Thoracic aorta (tissue), 2 donors: ENCODE results near the gene TAX1BP1. TPM values are rescaled to one million over a fixed set of nuclear protein-coding genes. Genes with fewer than 3 reads are reported as not detected.
"Not testable (repeated sequence)": the region's sequence is repeated elsewhere in the genome, so short reads cannot be mapped to it uniquely, and the experiment has no call there.

Source experiments
- ATAC-seq: fragments of 150-250 bp; one replicate; pipeline ENCODE4 v1.8.0; 2017; ENCODE audit warnings: low read depth; ENCODE audit not compliant: insufficient number of reproducible peaks, low FRiP score
- DNase-seq: peaks from one replicate; pipeline ENCODE4 v3.0.0-alpha.2; 2020; ENCODE audit warnings: low spot score
- H3K27ac ChIP-seq, 2 donors: fragments of 200-600 bp; sonication (generic); 1 replicate in 1 of 2; 2 replicates in 1 of 2; pipeline ENCODE4 v1.5.1; 2016; ENCODE audit warnings: mild to moderate bottlenecking in 2 of 2, moderate library complexity in 2 of 2
- H3K27me3 ChIP-seq: fragments of 200-600 bp; sonication (generic); replicated peaks from 2 replicates; pipeline ENCODE4 v1.6.0; 2016; ENCODE audit warnings: mild to moderate bottlenecking; ENCODE audit not compliant: insufficient read depth
- H3K36me3 ChIP-seq: fragments of 200-600 bp; sonication (generic); one replicate; pipeline ENCODE4 v1.5.1; 2016
- H3K4me1 ChIP-seq, 2 donors: fragments of 200-600 bp; sonication (generic); 1 replicate in 1 of 2; 2 replicates in 1 of 2; pipeline versions ENCODE4 v1.5.1 to v1.6.0; 2016; ENCODE audit warnings: low read depth in 2 of 2, mild to moderate bottlenecking in 1 of 2; ENCODE audit not compliant: control insufficient read depth in 1 of 2
- H3K4me3 ChIP-seq: fragments of 200-600 bp; sonication (generic); 2 replicates; pipeline ENCODE4 v1.5.1; 2016; ENCODE audit warnings: mild to moderate bottlenecking
- H3K9me3 ChIP-seq: fragments of 200-600 bp; sonication (generic); 2 replicates; pipeline ENCODE4 v1.5.1; 2016
- total RNA-seq, 2 donors: library from RNA; depleted of rRNA; stranded (reverse); fragments of >200 nt; gene quantifications; one replicate each; pipeline versions ENCODE4 v1.1.0 to v1.2.3, GENCODE V29; 2016
- TF ChIP-seq, protein P1 (sequence below): fragments of 200-600 bp; sonication (generic); IDR thresholded peaks from one replicate; pipeline ENCODE4 v1.5.1; 2019; ENCODE audit warnings: antibody characterized with exemption

Gene TAX1BP1
- total RNA-seq, 2 donors from 2014 or later = 91.4 to 120 TPM

DNA sequence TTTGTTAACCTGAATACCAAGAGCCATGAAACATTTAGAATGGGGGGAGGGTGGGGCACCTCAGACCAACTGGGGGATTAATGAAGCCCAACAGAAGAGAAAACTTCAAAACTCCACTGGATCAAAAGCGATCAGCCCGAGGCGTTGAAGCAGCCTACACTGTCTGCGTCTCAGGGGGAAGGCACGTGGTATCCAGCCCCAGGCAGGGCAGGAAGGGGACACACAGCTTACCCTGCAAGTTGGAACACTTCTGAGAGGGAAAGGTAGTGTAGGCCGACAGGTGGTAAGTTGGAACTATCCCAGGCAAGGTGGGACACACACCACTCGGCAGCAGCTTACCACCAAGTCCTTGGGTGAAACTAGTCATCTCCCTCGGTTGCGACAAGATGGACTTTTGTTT, 102.9 kb downstream of the TAX1BP1 start:
- Histone ChIP-seq H3K4me1 (peaks cover 4 to 33% of the 10 kb centered on the region in 2 donors), H3K27ac (no peak overlapping the region), H3K27me3 (no peaks in the 10 kb centered on the region), H3K36me3 (peaks cover 8% of the 10 kb centered on the region), H3K9me3 (no peaks in the 10 kb centered on the region), H3K4me3 (no peak overlapping the region)
- TF ChIP-seq, protein P1, sequence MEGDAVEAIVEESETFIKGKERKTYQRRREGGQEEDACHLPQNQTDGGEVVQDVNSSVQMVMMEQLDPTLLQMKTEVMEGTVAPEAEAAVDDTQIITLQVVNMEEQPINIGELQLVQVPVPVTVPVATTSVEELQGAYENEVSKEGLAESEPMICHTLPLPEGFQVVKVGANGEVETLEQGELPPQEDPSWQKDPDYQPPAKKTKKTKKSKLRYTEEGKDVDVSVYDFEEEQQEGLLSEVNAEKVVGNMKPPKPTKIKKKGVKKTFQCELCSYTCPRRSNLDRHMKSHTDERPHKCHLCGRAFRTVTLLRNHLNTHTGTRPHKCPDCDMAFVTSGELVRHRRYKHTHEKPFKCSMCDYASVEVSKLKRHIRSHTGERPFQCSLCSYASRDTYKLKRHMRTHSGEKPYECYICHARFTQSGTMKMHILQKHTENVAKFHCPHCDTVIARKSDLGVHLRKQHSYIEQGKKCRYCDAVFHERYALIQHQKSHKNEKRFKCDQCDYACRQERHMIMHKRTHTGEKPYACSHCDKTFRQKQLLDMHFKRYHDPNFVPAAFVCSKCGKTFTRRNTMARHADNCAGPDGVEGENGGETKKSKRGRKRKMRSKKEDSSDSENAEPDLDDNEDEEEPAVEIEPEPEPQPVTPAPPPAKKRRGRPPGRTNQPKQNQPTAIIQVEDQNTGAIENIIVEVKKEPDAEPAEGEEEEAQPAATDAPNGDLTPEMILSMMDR = no peak
- no peak for DNase-seq
- ATAC-seq = no peak

- TF ChIP-seq, protein P1 = no peak
- ATAC-seq = no peak
- DNase-seq = no peak
- Histone ChIP-seq H3K4me3 (no peak overlapping the region), H3K4me1 (peaks cover 4 to 24% of the 10 kb centered on the region in 2 donors), H3K27me3 (no peaks in the 10 kb centered on the region), H3K36me3 (peaks cover 8% of the 10 kb centered on the region), H3K9me3 (no peaks in the 10 kb centered on the region), H3K27ac (no peak overlapping the region)
Observed at GRCh38 chr7:27843584-27844305, 103.8 kb downstream of the TAX1BP1 start.

GRCh38 chr7:27846388-27846787, 106.4 kb downstream of the TAX1BP1 start:
- H3K27ac ChIP-seq = no peak overlapping the region
- no peak for DNase-seq
- no peak overlapping the region for H3K4me3 ChIP-seq
- no peaks in the 10 kb centered on the region for H3K36me3 ChIP-seq
- TF ChIP-seq, protein P1 = no peak
- H3K9me3 ChIP-seq = no peaks in the 10 kb centered on the region
- no peaks in the 10 kb centered on the region for H3K27me3 ChIP-seq
- no peak for ATAC-seq
- H3K4me1 ChIP-seq = peaks cover 4 to 17% of the 10 kb centered on the region in 2 donors

DNA sequence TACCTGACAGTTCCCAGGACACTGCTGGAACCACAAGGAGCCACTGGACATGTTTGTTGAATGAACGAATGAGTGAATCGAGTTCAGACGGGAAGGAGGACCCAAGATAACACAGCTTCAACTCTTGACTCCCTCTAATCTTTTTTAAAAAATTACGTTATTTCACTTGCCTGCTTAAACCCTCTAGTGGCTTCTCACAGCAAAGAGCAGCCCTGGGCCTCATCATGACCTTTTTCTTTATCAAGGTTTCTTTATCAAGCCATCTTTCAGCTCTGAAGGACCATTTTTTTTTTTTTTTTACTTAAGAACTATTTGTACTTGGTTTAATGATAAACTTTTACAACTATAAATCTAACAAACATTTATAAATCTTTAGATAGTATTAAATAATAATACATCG, 110.6 kb downstream of the TAX1BP1 start:
- no peaks in the 10 kb centered on the region for H3K36me3 ChIP-seq
- TF ChIP-seq, protein P1 = no peak
- H3K4me1 ChIP-seq = no peaks in the 10 kb centered on the region
- no peaks in the 10 kb centered on the region for H3K27me3 ChIP-seq
- ATAC-seq (no peak), DNase-seq (no peak)
- no peak overlapping the region for H3K27ac ChIP-seq
- no peak overlapping the region for H3K4me3 ChIP-seq
- H3K9me3 ChIP-seq = no peaks in the 10 kb centered on the region

DNA sequence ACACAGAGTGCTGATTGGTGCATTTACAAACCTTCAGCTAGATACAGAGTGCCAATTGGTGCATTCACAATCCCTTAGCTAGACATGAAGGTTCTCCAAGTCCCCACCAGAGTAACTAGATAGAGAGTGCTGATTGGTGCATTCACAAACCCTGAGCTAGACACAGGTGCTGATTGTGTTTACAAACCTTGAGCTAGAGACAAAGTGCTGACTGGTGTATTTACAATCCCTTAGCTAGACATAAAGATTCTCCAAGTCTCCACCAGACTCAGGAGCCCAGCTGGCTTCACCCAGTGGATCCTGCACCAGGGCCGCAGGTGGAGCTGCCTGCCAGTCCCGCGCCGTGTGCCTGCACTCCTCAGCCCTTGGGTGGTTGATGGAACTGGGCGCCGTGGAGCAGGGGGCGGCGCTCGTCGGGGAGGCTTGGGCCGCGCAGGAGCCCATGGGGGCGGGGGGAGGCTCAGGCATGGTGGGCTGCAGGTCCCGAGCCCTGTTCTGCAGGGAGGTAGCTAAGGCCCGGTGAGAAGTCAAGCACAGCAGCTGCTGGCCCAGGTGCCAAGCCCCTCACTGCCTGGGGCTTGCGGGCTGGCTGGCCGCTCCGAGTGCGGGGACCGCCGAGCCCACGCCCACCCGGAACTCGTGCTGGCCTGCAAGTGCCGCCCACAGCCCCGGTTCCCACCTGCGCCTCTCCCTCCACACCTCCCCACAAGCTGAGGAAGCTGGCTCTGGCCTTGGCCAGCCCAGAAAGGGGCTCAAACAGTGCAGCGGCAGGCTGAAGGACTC, 116.9 kb downstream of the TAX1BP1 start:
- not testable (repeated sequence) for DNase-seq, H3K27me3 ChIP-seq, H3K27ac ChIP-seq, H3K4me3 ChIP-seq, H3K4me1 ChIP-seq, H3K36me3 ChIP-seq, H3K9me3 ChIP-seq, ATAC-seq
